GM12892 (cell line): ENCODE results near the gene TXNRD3.

Experiments
- DNase-seq: peaks from one replicate; pipeline ENCODE4 v3.0.0; 2011; ENCODE audit not compliant: insufficient read length
- FAIRE-seq: peaks from 2 replicates; lab custom pipeline; 2011; peaks lifted over from hg19 to GRCh38; lab: Jason Lieb, UNC
- POLR2A ChIP-seq: IDR thresholded peaks from 2 replicates; pipeline ENCODE4 v1.6.1; 2011; ENCODE audit warnings: low read depth, low read length, control low read depth
- POLR2AphosphoS5 ChIP-seq: IDR thresholded peaks from 2 replicates; pipeline ENCODE4 v1.6.1; 2011; ENCODE audit warnings: low read depth, low read length, control low read depth
- TAF1 ChIP-seq: IDR thresholded peaks from 2 replicates; pipeline ENCODE4 v1.6.1; 2011; ENCODE audit warnings: low read depth, mild to moderate bottlenecking, control low read depth, low read length, borderline replicate concordance

The TXNRD3 gene

DNA sequence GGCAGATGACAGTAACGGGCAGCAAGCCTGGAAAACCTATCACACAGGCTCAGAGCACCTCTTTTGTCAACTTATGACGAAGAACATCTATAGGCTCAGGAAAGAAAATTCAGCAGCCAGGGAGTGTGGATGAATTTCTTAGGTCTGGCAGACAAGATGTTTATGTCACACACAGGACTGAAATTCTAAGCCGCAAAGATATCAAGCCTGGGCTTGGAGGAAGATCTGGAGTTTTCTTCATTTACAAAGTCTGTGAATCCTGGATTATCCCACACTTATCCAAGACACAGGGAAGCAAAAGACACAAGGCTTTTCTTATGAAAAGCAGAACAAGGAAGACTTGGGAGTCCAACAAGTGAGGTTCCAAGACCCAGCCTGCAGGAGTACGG, 25.7 kb upstream of the TXNRD3 start:
- FAIRE-seq (no peak), DNase-seq (no peak)
- no peak for TF ChIP-seq POLR2A
- no peak for TF ChIP-seq POLR2AphosphoS5
- no peak for TF ChIP-seq TAF1

DNA sequence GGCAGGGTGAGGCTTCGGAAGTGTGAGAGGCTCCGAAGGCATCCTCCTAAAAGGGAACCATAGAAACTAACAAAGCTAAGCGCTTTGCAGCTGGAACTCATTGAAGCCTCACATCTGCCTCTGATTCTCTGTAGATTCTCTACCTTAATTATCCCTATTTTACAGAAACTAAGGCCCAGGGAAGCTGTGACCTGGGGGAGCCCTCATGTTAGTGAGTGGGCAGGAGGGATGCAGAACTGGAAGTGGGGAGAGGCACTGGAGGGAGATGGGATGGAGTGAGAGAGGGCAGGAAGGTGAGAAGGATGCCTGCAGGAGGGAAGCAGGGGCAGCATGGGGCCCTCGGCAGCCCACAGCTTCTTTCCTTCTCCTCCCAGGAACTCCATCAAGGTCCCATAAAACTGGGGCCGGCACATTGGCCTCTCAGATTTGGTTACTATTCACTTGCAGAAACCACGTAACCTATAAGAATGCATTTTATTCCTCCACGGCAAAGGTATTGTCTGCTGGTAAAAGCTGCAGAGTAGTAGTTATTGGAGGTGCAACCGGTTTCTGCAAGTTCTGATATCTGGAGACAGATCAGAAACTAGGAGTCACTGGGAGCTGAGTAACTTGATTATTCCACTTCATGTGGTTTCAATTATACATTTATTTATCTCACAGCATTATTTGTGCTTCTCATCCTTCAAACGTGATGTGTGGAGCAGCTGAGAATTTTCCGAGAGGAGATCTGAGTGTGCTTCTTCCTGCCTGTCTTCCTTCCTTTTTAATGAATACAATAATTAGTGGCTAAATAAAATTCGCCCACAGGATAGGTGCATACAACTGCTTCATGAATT, 25.1 kb upstream of the TXNRD3 start:
- TF ChIP-seq POLR2A = no peak
- no peak for FAIRE-seq
- no peak for DNase-seq

DNA sequence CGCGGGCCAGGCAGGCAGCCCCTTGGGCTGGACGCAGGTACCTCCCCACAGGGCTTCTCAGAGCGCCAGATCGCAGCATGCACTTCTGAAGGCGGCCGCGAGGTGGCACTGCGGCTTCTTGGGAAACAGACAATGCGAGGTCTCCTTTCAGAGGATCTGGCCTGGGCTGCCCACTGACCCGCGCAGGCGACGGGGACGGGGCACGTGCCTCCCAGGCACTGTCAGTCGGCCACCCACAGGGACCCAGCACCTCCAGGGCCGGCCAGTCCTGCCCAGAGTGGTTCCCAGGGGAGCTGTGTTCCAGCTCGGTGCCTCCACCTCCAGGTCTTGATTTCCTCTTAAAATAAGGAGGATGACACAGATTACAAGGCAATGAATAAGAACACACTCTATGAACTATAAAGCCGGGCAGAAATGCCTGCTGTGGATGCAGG, 24.4 kb upstream of the TXNRD3 start:
- FAIRE-seq = peak; percentile 88
- TF ChIP-seq TAF1 (no peak), POLR2AphosphoS5 (no peak), POLR2A (no peak)
- peak; percentile 76 for DNase-seq

DNA sequence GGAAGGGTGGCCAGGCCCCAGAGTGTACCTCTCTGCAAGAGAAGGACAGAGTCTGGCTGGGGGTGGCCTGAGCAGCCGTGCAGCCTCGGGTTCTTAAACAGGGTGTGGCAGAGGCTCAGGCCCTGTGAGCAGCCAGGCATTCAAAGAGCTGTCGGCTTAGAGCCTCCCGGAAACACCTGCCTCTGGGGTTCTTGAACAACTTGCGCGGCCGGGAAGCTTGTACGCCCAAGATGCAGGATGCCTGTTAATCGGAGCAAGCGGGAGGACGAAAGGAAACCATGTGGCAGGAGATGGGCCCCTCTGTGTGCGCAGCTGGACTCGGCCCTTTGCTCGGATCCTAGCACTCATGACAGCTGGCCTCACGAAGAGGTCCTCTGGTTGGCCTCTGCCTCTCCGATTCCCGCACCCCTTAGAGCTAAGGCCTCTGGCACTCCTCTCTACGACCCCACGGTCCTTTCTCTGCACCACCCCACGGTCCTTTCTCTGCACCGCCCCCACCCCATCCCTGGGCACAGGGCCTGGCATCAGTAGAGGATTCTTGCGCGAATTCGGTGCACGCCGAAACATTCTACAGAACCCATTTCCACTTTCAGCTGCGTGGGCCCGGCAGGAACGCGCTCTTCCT, 23.9 kb upstream of the TXNRD3 start:
- TF ChIP-seq POLR2AphosphoS5 (no peak), TAF1 (no peak), POLR2A (no peak)
- peak; percentile 35 for DNase-seq
- peak; percentile 84 for FAIRE-seq

DNA sequence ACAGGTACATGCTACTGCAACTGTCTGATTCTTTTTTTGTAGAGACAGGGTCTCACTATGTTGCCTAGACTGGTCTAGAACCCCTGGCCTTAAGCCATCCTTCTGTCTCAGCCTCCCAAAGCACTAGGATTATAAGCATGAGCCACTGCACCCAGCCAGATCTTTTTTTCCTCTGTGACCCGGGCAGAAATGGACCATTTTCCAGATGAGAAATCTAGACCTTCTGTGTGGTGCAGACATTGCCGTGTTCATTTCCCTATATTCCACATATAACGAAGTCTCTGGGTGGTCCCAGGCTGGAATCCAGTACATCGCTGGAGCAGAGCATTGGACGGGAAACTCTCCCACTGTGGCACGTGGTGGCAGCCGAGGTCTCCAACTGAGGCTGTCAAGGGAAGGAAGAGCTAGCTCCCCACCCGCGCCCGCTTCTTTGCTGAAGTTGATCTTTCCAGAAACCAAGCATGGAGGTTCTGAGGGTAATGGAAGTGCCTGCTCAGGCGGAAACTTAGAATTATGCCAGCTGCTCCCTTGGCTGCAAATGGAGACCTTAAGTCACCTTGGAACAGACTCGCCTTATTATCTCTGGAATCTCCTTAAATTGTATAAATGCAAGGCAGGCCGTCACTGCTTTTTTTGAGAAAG, 23.1 kb upstream of the TXNRD3 start:
- DNase-seq = no peak
- no peak for FAIRE-seq
- TF ChIP-seq POLR2AphosphoS5 (no peak), POLR2A (no peak), TAF1 (no peak)

DNA sequence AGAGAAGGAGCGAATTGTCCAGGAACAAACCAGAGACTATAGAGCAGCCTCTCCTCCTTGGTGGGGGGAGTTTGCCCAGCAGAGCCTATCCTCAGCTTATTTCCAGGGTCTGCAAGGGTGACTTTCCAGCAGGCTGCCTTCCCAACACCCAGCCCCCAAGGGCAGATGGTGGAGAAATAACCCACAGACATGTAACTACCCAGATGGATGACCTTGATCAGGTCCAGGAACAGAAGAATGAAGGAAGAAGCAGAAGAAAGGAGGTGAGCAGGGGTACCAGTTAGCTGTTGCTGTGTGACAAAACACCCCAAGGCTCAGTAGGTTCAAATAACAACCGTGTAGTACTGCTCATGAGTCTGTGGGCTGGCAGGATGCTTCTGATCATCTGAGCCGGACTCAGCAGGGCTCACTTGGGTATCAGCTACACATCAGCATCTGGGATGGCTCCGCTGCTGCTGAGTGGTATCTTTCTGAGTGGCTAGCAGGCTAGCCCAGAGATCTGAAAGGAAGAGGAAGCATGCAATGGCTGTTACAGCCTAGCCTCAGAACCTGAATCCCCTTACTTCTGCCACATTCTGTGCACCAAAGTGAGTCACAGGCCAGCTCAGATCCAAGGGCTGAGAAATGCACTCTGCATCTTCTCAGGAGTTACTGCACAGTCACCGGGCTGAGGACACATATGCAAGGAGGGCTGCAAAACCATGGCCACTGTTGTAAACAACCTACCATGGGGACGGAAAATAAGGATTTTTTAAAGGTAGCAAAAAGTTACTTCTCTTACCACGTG, 22.2 kb upstream of the TXNRD3 start:
- TF ChIP-seq POLR2A = no peak
- no peak for TF ChIP-seq POLR2AphosphoS5
- no peak for TF ChIP-seq TAF1
- no peak for FAIRE-seq
- no peak for DNase-seq

DNA sequence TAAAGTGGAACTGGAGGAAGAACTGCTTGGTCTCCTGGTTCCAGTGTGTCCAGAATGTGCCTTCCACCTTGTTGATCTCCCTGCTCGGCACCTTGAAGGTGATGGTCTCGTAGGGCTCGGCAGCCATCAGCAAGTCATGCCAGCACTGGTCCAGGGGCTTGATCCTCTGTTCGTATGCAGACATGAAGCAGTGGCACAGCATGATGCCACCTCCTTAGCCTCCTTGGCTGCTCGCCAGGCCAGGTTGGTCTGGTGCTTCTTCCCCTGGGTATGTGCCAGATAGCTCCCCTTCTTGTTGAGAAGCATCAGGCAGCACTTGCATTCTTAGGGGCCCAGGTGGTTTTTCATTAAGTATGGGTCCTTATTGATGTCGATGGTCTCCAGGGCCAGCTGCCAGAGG, 17.8 kb upstream of the TXNRD3 start:
- DNase-seq (no peak), FAIRE-seq (no peak)
- TF ChIP-seq POLR2A (no peak), TAF1 (no peak), POLR2AphosphoS5 (no peak)

DNA sequence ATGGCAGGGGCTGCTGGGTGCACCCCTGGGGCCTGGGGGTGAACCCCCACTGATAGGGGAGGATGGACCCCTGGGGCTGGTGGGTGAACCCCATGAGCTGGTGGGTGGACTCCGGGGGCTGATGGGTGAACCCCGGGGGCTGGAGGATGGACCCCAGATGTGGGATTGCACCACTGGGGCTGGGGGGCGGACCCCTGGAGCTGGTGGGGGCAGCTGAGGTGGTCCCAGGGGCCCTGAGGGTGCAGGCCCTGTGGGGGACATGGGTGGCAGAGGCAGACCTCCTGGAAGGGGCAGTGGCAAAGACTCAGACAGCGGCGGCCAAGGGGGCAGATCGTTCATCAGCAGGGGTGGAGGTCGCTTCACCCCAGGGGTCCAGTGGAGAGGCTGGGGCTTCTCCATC, 17.4 kb upstream of the TXNRD3 start:
- DNase-seq (no peak), FAIRE-seq (no peak)
- TF ChIP-seq POLR2A (no peak), TAF1 (no peak)

DNA sequence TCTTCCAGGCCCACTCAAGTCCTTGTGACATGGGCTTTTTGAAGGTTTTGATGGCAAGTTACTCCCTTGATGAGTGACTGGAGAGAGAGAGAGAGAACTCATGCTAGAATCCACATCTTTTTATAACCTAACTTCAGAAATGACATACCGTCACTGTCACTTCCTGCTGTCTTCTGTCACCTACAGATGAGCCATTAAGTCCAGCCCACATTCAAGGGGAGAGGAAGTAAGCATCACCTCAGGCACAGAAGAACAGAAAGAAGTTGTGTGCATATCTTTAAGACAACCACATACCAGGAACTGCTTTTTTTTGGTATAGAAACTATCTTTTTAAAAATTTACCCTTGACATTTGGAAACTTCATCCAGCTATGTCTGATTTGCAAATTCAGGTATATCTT, 16.6 kb upstream of the TXNRD3 start:
- FAIRE-seq (no peak), DNase-seq (no peak)

DNA sequence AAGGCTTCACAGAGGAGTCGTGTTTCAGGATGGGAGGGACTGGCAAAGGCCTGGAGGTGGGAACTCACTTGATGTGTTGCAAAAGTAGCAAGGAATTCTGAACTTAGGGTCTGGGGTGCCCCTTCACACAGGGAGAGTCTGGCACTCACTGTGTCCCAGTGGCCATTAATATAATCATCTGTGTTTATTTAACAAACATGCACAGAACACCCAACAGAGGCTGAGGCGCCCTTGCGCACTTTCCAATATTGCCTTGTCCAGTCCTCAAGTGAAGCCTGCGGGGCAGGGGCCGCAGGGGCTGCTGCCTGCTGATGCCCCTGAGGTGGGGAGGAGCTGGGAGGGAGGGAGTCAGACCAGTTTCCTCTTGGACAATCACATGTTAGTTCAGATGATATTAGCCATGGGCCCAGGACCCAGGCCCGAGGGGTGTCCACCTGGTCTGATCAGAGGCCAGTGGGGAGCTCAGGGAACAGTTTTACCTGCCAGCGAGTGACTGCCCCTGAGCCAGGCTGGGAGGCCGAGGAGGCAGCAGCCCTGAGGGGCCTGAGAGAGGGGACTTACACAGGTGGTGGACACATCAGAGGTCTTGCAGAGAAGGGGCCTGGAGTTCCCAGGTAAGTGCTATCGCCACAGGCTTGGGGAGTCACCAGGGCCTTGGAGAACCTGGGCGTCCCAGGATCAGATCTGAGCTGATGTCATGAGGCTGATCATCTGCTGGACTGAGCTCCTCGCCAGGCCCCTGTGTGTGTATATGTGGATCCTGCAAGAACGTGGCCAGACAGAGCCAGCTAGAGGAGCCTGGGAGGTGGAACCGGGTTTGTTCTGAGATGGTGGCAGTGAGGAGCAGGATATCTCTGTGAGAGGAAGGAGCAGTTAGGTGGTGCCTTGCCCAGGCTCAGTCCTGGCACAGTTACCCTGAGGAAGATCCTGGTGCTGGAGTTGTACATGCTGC, 13.8 kb upstream of the TXNRD3 start:
- FAIRE-seq = no peak
- TF ChIP-seq TAF1 (no peak), POLR2AphosphoS5 (no peak), POLR2A (no peak)
- no peak for DNase-seq

More for the DNA sequence above, 16.6 kb upstream of the TXNRD3 start:
- TF ChIP-seq POLR2AphosphoS5 (no peak), POLR2A (no peak), TAF1 (no peak)
